Ecto neural progenitor cell (in vitro differentiated cells): Measurements from ENCODE around the gene GATM.
"Not testable (repeated sequence)": the region's sequence is repeated elsewhere in the genome, so short reads cannot be mapped to it uniquely, and the experiment has no call there.

Experiments
- DNase-seq: peaks from one replicate; pipeline ENCODE4 v3.0.0-alpha.2; 2018; ENCODE audit warnings: low spot score

Gene GATM

DNA sequence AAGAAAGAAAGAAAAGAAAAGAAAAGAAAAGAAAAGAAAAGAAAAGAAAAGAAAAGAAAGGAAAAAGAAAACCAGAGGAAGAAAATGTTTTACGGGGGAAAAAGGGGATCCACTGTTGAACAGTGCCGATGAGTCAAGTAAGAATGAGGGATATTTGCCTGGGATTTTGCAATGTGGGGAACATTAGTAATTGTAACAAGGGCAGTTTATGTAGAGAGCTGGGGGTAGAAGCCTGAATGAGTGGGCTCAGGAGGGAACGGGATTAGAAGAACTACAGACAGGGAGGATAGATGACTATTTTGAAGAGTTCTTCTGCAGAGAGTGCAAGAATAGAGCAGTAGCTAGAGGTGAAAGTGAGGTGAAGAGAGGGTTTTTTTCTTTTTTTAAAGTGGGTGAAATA, 28.7 kb downstream of the GATM start:
- no peak for DNase-seq

DNA sequence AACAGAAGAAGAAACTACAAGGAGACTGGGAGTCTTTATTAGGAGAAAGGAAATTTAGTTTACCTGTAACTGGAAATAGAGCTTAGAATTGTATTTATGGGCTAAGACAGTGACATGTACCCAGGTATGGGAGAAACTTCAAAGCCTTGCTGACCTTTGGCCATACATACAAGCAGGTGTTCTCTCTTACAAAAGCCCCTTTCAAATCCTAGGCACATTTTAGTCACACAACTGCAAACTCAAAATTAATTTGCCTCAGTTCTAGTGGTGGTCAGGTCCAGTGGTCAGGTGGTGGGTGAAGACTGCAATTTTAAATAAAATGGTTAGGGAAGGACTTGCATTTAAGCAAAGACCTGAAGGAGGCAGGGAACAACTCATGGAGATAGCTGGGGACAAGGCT, 30.4 kb downstream of the GATM start:
- DNase-seq, result no peak

DNA sequence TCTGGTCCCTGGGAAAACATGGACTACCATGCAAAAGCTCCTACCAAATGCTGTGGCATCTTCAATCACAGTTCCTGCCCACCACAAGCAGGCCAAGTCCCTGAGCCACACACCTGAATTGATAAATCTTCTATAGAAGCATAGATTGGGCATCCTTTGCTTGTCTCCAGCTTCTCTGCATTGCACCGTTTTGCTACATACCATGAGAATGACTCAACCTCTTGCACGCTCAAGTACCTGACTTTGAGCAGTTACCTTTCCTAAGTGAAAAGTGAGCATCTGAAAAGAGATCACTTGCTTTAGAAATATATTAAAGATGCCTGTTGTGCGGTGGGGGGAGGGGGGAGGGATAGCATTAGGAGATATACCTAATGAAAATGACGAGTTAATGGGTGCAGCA, 31.3 kb downstream of the GATM start:
- no peak for DNase-seq

DNA sequence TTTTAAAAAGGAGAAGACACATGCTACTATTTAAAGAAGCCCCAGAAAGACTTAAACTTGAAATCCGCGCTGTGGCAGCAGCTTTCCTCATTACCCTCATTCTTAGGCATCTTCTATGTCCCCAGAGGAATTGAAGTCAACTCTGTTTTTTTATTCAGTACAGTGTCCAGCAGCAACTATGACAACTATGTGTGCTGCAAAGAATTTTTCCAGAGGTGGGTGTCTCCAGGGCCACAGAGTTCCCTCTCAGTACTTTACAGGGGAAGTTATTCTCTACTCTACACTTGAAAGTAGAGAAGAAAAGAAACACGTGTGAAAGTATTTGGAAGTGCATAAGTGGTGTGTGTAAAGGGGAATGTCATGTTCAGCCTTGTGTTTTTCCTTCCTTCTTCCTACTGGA, 32.0 kb downstream of the GATM start:
- DNase-seq, result no peak

DNA sequence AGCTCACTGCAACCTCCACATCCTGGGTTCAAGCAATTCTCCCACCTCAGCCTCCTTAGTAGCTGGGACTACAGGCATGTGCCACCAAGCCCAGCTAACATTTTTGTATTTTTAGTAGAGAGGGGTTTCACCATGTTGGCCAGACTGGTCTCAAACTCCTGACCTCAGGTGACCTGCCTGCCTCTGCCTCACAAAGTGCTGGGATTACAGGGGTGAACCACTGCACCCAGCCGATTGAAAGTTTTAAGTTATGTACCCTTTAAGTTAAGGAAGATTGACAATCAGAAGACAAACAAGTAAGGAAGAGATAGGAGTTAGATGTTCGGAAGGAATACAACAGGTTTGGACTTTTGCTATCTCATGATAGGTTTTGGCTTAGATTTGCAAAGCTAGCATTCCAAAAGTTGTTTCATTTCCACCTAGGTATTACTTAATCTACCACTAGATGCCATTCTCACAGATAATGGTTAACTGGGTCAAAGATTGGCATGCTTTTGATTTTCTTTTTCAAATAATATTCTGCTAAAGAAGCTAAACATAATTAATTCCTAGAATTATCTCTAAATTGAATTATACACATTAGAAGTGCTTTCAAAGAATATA, 35.0 kb downstream of the GATM start:
- DNase-seq, result no peak

DNA sequence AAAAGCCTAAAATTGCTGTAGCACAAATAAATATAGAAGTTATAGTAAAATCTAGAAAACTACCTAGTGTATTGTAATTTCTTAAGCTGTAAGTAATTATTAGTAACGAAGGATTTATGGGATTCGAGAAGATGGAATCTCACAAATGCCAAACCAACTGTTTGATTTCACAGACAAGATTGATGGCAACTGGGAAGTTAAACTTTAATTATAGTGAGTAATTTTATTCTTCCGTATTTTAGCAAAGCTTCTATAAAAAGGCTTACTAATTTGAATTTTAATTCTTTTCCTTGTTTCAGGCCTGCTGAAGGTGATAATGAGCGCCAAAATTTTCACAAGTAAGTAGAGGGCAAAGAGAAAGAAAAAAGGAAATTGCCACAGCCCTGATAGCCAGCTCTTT, 36.6 kb downstream of the GATM start:
- no peak for DNase-seq

DNA sequence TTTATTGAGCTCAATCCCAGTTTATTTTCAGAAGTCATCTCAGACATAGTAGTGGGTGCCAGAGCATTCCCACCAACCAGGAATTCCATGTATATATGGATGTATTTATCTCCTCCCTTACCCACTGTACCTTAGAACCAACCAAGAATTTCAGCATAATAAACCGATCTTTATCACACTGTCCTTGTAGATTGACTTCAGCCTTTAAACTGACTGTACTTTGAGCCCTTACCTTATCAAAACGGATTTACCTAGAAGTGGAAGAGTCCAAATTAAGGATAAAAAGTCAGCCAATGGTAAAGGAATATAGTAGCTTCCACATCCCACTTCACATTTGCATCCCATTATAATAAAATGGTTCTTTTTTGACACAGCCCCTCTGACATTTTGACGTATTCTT, 37.9 kb downstream of the GATM start:
- no peak for DNase-seq

DNA sequence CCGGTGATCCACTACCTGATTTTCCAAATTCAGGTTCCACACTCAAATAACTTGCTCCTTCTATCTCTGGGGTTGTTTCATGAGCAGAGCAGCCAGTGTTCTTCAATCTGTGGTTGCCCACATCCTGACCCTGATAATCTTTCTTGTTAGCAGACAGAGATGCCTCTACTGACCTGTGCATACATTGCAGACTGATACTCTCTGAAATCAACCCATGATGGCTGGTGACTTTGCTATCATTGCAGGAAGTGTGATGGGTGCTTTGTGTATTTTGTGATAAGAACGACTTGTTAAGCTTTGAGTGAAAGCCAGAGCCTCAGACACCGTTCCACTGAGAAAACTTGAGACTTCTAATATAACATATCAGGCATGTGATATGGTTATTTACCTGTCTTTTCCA, 39.9 kb downstream of the GATM start:
- DNase-seq, result no peak

DNA sequence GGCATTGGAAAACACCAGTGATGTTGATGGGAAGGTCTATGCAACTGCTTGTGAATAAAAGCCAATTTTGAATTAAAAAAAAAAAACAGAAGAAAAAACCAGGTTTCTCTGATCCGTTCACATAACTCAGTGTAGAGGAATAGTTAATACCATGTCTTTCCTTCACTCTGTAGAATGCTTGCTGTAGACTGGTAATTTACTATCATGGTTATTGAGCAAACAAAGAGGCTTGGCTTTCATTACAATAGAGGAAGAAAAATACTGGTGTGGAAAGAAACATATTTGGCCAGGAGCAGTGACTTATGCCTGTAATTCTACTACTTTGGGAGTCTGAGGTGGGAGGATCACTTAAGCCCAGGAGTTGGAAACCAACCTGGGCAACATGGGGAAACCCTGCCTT, 41.1 kb downstream of the GATM start:
- DNase-seq, result no peak

DNA sequence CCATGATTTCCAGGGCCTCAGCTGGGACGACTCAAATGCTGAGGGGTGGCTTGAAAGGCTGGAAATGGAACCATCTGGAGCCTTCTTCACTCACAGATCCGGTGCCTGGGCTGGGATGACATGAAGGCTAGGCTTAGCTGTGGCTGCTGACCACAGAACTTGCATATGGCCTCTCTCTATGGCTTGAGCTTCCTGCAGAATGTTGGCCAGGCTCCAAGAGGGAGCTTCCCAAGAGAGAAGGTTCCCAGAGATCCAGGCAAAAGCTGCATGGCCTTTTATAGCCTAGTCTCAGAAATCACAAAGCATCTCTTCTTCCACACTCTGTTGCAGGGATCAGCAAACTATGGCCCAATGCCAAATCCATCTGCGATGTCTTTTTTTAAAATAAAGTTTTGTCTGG, 44.8 kb downstream of the GATM start:
- no peak for DNase-seq

DNA sequence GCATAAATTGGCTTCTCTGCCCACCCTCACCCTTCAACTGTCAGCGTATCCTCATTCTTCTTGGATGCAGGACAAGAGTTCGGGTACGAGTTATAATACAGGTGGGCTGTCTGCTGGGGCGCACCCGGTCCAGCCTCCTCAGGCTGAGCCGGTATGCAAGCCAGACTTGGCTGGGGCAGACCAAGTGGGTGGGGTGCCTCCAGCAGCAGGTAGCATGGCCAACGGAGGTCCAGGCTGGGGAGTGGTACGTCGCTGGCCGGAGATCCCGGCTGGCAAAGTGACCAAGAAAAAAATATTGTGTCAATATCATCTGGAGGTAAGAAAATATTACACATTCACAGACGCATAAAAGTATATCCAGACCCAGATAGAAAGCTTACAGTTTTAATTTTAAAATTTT, 45.6 kb downstream of the GATM start:
- no peak for DNase-seq

DNA sequence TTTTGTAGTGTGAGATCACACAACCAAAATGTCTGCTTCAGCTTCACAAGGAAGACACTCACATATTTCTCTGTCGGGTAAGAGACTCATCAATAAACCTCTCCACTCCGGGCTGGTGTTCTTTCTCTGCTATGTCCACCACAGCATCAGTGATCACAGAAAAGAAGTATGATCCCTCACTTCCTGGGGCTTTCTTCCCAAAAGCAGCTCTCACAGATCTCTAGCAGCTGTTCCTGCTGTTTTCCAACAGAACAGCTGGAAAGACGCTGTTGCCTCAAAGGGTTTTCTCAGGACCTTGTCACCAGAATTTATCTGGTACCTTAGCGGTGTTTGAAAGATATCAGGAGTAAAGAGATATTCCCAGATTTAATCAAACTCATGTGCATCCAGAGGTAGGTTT, 46.4 kb downstream of the GATM start:
- no peak for DNase-seq

DNA sequence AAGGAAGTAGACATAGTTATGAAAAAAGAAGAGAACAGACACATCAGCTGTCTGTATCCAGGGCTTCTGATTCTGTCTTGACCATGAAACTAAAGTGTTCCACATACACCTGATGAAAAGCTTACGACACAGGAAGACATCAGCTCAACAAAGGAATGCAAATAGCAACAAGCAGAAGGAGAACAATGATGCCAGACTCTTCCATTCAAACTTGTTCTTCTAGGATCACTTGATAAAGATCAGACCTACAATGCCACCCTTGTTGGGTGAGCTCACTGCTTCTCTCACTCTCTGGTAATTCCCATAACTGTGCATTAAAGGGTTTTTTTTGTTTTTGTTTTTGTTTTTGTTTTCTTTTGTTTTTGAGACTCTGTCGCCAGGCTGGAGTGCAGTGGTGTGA, 49.7 kb downstream of the GATM start:
- DNase-seq, result no peak

DNA sequence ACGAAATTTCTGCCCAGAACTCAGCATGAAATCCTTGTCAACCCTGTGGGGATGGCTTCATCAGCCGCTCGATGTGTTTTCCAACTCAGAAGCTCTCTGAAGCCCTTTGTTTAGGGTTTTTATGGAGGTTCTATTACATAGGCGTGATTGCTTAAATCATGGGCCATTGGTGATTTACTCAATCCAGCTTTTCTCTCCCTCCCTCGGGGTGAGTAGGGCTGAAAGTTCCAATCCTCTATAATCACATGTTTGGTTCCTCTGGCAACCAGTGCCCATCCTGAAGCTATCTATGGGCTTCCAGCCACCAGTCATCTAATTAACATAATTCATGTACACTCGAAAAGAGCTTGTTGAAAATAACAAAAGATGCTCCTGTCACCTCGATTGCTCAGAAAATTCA, 51.6 kb downstream of the GATM start:
- no peak for DNase-seq

DNA sequence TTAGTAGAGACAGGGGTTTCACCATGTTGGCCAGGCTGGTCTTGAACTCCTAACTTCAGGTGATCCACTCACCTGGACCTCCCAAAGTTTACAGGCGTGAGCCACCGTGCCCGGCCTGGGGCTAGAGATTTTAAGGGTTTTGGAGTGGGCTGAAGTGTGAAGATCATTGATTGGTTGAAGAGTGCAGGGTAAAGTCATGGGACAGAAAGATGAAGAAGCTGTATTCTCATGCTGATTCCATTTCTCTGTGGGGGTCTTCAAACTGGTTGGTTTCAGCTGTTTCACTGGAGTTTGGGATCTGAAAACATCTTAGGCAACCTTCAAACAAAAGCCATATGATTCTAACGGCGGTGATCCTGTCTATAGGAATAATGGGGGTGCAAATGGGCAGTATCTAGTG, 52.1 kb downstream of the GATM start:
- DNase-seq, result no peak

DNA sequence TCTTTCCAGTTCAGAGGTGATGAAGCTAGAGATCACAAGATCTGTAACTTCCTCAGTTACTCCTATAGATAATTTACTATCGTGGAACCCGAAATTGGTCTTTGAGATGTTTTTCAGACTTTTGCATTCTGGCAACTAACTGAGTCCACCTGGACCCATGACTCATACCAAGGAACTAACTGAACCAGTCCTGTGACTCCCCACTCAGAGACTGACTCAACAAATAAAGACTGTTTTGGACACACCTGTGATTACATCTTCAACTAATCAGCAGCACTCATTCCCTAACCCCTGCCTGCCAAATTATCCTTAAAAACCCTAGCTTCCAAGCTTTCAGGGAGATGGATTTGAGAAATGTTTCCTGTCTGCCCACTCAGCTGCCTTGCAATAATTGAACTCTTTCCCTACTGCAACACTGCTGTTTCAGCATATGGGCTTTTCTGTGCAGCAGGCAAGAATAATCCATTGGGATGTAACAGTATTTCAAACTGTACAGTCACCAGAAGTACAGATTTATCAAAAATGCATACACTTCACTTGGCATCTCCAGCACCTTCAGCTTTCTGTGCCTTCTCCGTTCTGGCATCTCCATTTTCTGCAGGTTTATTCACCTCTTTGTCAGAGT, 57.7 kb downstream of the GATM start:
- DNase-seq, result no peak

DNA sequence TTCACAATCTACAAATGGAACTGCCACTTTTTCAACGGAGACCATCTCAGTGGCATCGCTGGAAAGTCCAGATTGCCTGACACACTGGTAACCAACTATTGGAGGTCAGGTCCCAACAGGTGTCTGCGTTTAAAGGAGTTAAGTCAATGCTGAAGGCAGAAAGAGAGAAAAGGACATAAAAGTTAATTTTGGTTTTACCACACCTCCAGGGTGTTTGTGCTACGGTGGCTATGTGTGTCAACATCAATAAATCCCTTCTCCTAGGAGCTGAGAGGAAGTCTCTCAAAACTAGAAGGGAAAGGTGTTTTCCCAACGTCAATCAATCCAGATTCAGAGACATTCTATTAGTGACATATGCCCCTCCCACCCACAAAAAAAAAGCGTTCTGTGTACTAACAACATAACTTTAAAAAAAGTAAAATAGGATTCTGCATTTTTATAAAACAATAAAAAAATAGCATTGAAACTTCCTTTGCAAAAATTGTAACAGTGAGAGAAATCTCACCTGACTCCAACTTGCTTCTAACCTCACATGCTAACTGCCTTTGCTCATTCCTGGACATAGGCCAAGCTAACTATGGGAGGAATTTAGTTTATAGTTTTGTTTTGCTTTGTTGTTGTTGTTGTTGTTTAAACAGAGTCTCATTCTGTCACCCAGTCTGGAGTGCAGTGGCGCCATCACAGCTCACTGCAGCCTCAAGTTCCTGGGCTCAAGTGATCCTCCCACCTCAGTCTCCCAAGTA, 58.7 kb downstream of the GATM start:
- DNase-seq, result no peak

DNA sequence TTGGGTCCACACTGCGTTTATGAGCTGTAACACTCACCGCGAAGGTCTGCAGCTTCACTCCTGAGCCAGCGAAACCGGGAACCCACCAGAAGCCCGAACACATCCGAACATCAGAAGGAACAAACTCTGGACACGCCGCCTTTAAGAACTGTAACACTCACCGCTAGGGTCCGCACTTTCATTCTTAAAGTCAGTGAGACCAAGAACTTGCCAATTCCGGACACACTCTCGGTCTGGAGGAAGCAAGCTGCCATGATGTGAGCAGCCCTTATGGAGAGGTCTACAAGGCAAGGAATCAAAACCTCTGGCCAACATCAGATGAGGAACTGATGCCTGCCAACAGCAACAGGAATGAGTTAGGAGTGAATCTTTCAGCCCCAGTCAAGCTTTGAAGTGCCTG, 63.4 kb downstream of the GATM start:
- no peak for DNase-seq

DNA sequence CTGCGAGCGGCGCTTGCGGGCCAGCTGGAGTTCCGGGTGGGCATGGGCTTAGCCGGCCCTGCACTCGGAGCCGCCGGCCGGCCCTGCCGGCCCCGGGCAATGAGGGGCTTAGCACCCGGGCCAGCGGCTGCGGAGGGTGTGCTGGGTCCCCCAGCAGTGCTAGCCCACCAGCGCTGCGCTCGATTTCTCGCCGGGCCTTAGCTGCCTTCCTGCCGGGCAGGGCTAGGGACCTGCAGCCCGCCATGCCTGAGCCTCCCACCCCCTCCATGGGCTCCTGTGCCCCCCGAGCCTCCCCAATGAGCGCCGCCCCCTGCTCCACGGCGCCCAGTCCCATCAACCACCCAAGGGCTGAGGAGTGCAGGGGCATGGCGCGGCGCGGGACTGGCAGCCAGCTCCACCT, 64.2 kb downstream of the GATM start:
- DNase-seq, result not testable (repeated sequence)
